Kidney (tissue), 14 donors: ENCODE measurements around the gene SOAT2. TPM values are rescaled to one million over a fixed set of nuclear protein-coding genes. Genes with fewer than 3 reads are reported as not detected.

Experiments
- DNase-seq, 5 donors: peaks; one replicate each; pipeline ENCODE4 v3.0.0-alpha.2; 2013 to 2020
- FAIRE-seq: peaks from 2 replicates; lab custom pipeline; 2012; peaks lifted over from hg19 to GRCh38; lab: Jason Lieb, UNC
- H3K27ac ChIP-seq, 2 donors: one replicate each; pipeline ENCODE4 v1.7.0; 2013; ENCODE audit warnings: low read depth in 2 of 2, low read length in 2 of 2, inconsistent platforms in 1 of 2
- H3K27me3 ChIP-seq: one replicate; pipeline ENCODE4 v1.7.1; 2013; ENCODE audit warnings: low read length, inconsistent platforms; ENCODE audit not compliant: control insufficient read depth, insufficient read depth
- H3K36me3 ChIP-seq, 3 donors: one replicate each; pipeline versions ENCODE4 v1.7.0 to v1.7.1; 2013; ENCODE audit warnings: low read length in 3 of 3, control low read depth in 1 of 3, inconsistent platforms in 1 of 3; ENCODE audit not compliant: insufficient read depth in 3 of 3, control insufficient read depth in 2 of 3
- H3K4me1 ChIP-seq, 3 donors: one replicate each; pipeline versions ENCODE4 v1.7.0 to v1.7.1; 2013; ENCODE audit warnings: low read length in 3 of 3, inconsistent platforms in 1 of 3, low read depth in 1 of 3; ENCODE audit not compliant: control insufficient read depth in 2 of 3, insufficient read depth in 2 of 3
- H3K4me3 ChIP-seq, 3 donors: one replicate each; pipeline versions ENCODE4 v1.7.0 to v1.8.1; 2013; ENCODE audit warnings: low read length in 3 of 3, control low read depth in 1 of 3, inconsistent platforms in 1 of 3
- H3K9ac ChIP-seq, 3 donors: one replicate each; pipeline versions ENCODE4 v1.7.0 to v1.7.1; 2013; ENCODE audit warnings: low read length in 3 of 3, control low read depth in 1 of 3, inconsistent platforms in 1 of 3
- H3K9me3 ChIP-seq, 3 donors: one replicate each; pipeline versions ENCODE4 v1.7.0 to v1.7.1; 2013; ENCODE audit warnings: low read length in 3 of 3, control low read depth in 1 of 3, inconsistent platforms in 1 of 3; ENCODE audit not compliant: control insufficient read depth in 2 of 3, insufficient read depth in 1 of 3
- intact Hi-C: fragments of 100-400 bp; cut with DNase I; formaldehyde crosslinking; loops from one replicate; pipeline ENCODE4 v1.11.1; 2022
- microRNA-seq: library from miRNA; unstranded; fragments of <30 nt; microRNA quantifications from one replicate; pipeline ENCODE4 v1.2.0, GENCODE V29; 2020
- polyA plus RNA-seq: library from polyadenylated mRNA; stranded (reverse); fragments of 350-450 nt; fragmentation: Illumina TruSeq; extraction: RNeasy Lipid Tissue Mini Kit (QIAGEN cat#74804); gene quantifications from one replicate; pipeline ENCODE4 v1.2.3, GENCODE V29; 2014; ENCODE audit warnings: low read depth, low replicate concordance; ENCODE audit not compliant: insufficient read depth
- total RNA-seq: library from RNA; stranded (reverse); fragmentation: NEBNext Ultra II Directional; extraction: Animal tissue kit (Norgen Biotek cat#: 25700); gene quantifications from one replicate; pipeline ENCODE4 v1.2.1, GENCODE V29; 2021
- TF ChIP-seq, protein P1 (sequence below): IDR thresholded peaks from 3 replicates; pipeline ENCODE4 v1.5.1; 2012; ENCODE audit warnings: mild to moderate bottlenecking, moderate library complexity, borderline replicate concordance; ENCODE audit not compliant: insufficient read depth; ENCODE audit errors: extremely low read depth
- donor health status: control.
- donor health status: control.
- donor health status: control.
- donor health status: control.
- donor health status: control.
- donor health status: DM: yes; HTN: yes; CAD: no.
- donor health status: Normal renal cell carcinoma (clear cell type).

The SOAT2 gene
- total and polyA plus RNA-seq, 2 donors from 2014 or later: 0.19 to 0.26 TPM

DNA sequence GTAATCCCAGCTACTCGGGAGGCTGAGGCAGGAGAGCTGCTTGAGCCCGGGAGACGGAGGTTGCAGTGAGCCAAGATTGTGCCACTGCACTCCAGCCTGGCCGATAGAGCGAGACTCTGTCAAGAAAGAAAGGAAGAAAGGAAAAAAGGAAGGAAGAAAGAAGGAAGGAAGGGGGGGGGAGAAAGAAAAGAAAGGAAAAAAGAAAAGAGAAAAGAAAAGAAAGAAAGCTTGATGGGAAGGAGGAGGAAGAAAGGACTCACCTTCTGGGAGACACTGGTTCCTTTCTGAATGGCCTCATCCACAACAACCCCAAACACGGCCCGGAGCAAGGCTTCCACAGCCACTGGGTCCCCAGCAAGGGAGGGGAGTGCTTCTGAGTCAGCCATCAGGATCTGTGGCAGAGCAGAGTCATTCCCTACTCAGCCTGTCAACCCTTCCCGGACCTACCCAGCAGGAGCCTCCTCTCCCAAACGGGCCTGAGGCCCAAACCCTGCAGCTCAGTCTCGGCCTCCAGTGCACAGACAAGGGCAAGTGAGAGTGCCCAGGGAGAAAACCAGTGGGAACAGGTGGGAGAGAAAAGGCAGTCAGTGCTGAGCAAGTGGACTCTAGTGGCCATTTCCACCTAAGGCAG is 69.9 kb downstream of the SOAT2 start:
- no peak overlapping the region for H3K27ac ChIP-seq
- peaks cover 0 to 6% (median 2%) of the 10 kb centered on the region in 3 donors for H3K36me3 ChIP-seq
- no peaks in the 10 kb centered on the region for H3K9me3 ChIP-seq
- FAIRE-seq (no peak), DNase-seq (no peak)
- intact Hi-C loops: no loop called here
- TF ChIP-seq, protein P1, sequence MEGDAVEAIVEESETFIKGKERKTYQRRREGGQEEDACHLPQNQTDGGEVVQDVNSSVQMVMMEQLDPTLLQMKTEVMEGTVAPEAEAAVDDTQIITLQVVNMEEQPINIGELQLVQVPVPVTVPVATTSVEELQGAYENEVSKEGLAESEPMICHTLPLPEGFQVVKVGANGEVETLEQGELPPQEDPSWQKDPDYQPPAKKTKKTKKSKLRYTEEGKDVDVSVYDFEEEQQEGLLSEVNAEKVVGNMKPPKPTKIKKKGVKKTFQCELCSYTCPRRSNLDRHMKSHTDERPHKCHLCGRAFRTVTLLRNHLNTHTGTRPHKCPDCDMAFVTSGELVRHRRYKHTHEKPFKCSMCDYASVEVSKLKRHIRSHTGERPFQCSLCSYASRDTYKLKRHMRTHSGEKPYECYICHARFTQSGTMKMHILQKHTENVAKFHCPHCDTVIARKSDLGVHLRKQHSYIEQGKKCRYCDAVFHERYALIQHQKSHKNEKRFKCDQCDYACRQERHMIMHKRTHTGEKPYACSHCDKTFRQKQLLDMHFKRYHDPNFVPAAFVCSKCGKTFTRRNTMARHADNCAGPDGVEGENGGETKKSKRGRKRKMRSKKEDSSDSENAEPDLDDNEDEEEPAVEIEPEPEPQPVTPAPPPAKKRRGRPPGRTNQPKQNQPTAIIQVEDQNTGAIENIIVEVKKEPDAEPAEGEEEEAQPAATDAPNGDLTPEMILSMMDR: no peak
- no peak overlapping the region for H3K4me3 ChIP-seq
- H3K4me1 ChIP-seq: peaks cover 0 to 10% (median 0%) of the 10 kb centered on the region in 3 donors
- H3K27me3 ChIP-seq: no peaks in the 10 kb centered on the region
- no peak overlapping the region for H3K9ac ChIP-seq

Small RNA genes lying within 50 kb of the gene (microRNA-seq; reads per million reads assigned to microRNA genes)
- gene MIR6757: not detected

Other genes with a start within 250 kb of the SOAT2 start
- gene KRT8, start 198.4 kb upstream of the SOAT2 start, total RNA-seq: 546 TPM
- 333 TPM for gene KRT8, start 198.4 kb upstream of the SOAT2 start, polyA plus RNA-seq
- 386 TPM for gene KRT18, start 154.4 kb upstream of the SOAT2 start, total RNA-seq
- 245 TPM for gene KRT18, start 154.4 kb upstream of the SOAT2 start, polyA plus RNA-seq
- gene EIF4B, start 97.0 kb upstream of the SOAT2 start, total RNA-seq: 417 TPM
- gene EIF4B, start 97.0 kb upstream of the SOAT2 start, polyA plus RNA-seq: 114 TPM
- gene TNS2, start 53.4 kb upstream of the SOAT2 start, total RNA-seq: 179 TPM
- gene TNS2, start 53.4 kb upstream of the SOAT2 start, polyA plus RNA-seq: 90.1 TPM
- gene SPRYD3, start 24.1 kb upstream of the SOAT2 start, total RNA-seq: 72.3 TPM
- 40.0 TPM for gene SPRYD3, start 24.1 kb upstream of the SOAT2 start, polyA plus RNA-seq
- gene IGFBP6, start 5.8 kb upstream of the SOAT2 start, total RNA-seq: 203 TPM
- 57.3 TPM for gene IGFBP6, start 5.8 kb upstream of the SOAT2 start, polyA plus RNA-seq
- gene ZNF740, start 77.2 kb downstream of the SOAT2 start, total RNA-seq: 58.3 TPM
- 11.1 TPM for gene ZNF740, start 77.2 kb downstream of the SOAT2 start, polyA plus RNA-seq
- 39.1 TPM for gene CSAD, start 77.4 kb downstream of the SOAT2 start, total RNA-seq
- gene CSAD, start 77.4 kb downstream of the SOAT2 start, polyA plus RNA-seq: 24.0 TPM
- 14.5 TPM for gene ITGB7, start 103.8 kb downstream of the SOAT2 start, total RNA-seq
- gene ITGB7, start 103.8 kb downstream of the SOAT2 start, polyA plus RNA-seq: 11.0 TPM
- 34.1 TPM for gene RARG, start 128.7 kb downstream of the SOAT2 start, total RNA-seq
- 13.2 TPM for gene RARG, start 128.7 kb downstream of the SOAT2 start, polyA plus RNA-seq
- 1.5 TPM for gene ESPL1, start 164.8 kb downstream of the SOAT2 start, total RNA-seq
- gene ESPL1, start 164.8 kb downstream of the SOAT2 start, polyA plus RNA-seq: 2.9 TPM
- 439 TPM for gene PFDN5, start 192.1 kb downstream of the SOAT2 start, total RNA-seq
- gene PFDN5, start 192.1 kb downstream of the SOAT2 start, polyA plus RNA-seq: 1,405 TPM
- gene MYG1, start 196.2 kb downstream of the SOAT2 start, total RNA-seq: 49.0 TPM
- gene MYG1, start 196.2 kb downstream of the SOAT2 start, polyA plus RNA-seq: 105 TPM
- 46.2 TPM for gene AAAS, start 218.1 kb downstream of the SOAT2 start, total RNA-seq
- gene AAAS, start 218.1 kb downstream of the SOAT2 start, polyA plus RNA-seq: 43.4 TPM
- gene SP7, start 232.9 kb downstream of the SOAT2 start, total RNA-seq: not detected
- gene SP7, start 232.9 kb downstream of the SOAT2 start, polyA plus RNA-seq: not detected